IPS DF 19.7 (cell line): ENCODE measurements around the gene CYSRT1.
"Not testable (repeated sequence)": the region's sequence is repeated elsewhere in the genome, so short reads cannot be mapped to it uniquely, and the experiment has no call there.

Experiments
- DNase-seq: peaks from one replicate; pipeline ENCODE4 v3.0.0-alpha.2; 2013; ENCODE audit warnings: low read depth, low spot score

Gene CYSRT1

DNA sequence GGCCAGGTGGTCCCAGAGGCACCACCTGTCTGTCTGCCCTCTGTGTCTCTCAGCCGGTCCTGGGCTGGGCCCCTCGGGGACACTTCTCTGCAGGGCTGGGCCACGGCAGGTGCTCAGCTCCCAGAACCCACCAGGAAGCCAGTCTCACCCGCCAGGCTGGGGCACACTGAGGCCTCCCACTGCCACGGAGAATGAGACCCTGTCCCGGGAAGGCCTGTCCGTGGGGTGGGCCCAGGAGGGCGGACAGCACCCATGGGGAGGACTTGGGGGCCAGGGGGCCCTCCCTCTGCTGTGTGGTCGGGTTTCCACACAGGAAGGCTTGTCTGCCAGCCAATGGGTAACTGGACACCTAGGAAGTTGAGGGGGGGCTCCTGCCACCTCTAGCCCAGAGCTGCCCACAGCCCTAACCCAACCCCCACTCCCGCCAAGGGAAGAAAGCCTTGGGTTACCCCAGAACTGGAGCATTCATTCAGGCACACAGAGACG is 12.0 kb downstream of the CYSRT1 start:
- no peak for DNase-seq

DNA sequence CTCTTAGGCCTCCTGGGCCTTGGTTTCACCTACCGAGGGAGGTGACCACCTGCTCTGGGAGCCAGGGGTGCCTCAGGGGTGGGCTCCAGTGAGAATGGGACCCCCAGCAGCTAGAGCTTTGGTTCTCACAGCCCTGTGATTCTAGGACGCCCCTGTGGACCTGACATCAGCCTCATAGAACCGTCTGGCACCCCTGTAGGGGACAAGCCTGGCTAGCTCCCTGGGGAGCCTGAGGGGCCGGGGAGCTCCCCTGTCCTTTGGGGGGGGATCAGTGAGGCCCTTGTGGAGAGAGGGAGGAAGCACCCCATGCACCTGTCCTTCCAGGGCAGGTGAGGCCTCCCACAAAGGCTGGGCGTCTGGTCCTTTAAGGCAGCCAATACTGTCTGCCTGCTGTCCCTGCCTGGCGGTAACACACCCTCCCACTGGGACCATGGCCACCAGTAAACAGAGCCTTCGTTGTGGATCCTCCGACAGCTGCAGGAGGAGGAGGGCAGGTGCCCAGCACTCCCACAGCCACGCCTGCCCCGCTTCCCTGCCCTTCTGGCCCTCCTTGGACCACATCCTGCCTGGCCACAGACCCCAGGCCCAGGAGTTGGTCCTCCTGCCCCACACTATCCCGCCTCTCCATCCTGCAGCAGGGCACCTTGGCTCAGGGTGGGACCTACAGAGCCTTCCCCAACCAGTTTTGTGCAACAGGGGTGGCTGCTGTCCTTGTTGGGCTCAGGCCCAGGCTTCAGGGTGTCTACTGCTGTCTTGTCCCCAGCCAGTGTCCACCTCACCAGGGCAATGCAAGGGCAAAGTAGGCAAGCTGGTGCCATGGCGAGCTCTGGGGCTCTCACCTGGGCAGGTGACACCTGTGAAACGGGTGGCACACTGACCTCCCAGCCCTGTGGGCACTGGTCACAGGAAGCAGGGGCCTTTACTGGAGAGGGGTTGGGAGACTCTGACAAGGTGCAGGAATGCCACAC is 13.1 kb downstream of the CYSRT1 start:
- no peak for DNase-seq

DNA sequence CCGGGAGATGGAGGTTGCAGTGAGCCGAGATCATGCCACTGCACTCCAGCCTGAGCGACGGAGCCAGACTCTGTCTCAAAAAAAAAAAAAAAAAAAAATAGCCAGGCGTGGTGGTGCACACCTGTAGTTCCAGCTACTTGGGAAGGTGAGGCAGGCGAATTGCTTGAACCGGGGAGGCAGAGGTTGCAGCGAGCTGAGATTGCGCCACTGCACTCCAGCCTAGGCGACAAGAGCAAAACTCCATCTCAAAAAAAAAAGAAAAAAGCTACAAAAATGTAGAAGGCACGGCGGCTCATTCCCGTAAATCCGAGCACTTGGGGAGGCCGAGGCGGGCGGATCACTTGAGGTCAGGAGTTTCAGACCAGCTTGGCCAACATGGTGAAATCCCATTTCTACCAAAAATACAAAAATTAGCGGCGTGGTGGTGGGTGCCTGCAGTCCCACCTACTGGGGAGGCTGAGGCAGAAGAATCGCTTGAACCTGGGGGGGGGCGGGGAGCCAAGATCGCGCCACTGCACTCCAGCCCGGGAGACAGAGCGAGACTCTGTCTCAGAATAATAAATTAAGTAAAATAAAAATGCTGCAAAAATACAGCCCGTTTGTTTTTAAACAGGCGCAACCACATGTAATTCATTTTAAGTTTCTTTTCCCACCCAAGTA is 14.7 kb downstream of the CYSRT1 start:
- DNase-seq: not testable (repeated sequence)

DNA sequence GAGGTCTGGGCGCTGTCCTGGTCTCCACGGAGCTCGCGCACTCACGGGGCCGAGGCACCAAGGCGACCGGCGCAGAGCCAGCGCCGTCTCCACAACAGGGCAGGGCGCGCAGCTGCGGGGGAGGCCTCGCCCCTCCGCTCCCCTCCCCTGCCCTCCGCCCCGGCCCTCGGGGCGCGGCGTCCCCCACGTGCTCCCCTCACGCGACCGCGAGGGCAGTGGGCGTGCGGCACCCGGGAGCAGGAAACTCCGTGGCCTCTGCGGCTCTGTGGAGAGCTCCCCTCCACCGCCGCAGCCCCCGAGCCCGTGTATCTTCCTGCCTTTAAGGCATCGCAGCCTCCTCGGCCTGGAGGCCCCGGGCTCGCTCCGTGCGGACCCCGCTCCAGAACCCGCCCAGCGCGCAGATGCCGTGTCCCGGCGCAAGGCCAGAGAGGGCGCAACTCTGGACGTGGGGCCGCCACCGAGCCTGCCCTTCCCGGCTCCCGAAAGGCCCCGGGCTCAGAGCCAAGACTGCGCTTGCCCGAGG is 15.4 kb downstream of the CYSRT1 start:
- DNase-seq: no peak

DNA sequence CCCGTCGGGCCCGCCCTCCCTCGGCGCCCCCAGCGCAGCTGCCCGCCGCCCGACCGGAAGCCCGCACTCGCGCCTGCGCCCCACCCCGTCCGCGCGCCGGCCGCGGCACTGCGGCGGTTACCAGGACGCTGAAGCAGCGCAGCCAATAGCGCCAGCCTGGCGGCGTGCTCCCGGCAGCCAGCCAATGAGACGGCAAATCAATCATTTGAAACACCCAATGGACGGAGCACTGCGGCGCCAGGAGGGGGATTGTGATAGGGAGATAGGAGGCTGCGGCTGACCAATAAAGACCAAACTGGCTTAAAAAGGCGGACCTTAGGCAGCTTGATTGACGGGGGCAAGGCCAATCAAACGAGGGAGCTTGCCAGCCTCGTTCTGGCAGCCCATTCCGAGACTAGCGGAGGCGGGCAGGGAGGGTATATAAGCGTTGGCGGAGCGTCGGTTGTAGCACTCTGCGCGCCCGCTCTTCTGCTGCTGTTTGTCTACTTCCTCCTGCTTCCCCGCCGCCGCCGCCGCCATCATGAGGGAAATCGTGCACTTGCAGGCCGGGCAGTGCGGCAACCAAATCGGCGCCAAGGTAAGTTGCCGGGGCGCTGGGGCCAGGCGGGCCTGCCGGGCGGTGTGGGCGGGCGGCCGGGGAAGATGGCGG is 16.0 kb downstream of the CYSRT1 start, which contains the start of gene TUBB4B:
Gene TUBB4B (plus strand): TSS at position 447 of the 649 bp plus-strand sequence. CDS start 74 bp downstream, at position 521.
- peak; percentile 100 for DNase-seq

DNA sequence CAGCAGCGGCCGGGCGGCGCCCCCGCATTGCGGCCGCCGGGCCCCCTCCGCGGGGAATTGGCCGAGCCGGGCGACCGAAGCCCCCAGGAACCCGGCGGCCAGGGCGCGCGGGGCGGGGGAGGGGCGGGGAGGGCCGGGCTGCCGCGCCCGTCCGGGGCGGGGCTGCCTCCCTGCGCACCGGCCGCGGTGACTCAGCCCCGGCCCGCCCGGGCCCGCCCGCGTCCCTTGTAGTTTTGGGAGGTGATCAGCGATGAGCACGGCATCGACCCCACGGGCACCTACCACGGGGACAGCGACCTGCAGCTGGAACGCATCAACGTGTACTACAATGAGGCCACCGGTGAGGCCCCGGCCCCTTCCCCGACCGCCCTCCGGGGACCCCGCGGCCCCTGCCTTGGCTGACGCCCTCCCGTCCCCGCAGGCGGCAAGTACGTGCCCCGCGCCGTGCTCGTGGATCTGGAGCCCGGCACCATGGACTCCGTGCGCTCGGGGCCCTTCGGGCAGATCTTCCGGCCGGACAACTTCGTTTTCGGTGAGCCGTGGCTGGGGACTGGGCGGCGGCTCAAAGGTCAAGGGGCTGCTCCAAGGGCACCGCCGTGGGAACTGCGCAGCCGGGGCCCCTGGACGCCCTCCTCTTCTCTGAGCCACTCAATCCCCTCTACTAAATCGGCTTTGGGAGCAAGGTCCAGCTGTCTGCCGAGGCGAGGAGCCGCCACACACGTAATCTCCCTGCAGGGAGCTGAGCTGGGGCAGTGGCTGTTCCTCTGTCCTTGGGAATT is 16.7 kb downstream of the CYSRT1 start:
- DNase-seq: no peak

DNA sequence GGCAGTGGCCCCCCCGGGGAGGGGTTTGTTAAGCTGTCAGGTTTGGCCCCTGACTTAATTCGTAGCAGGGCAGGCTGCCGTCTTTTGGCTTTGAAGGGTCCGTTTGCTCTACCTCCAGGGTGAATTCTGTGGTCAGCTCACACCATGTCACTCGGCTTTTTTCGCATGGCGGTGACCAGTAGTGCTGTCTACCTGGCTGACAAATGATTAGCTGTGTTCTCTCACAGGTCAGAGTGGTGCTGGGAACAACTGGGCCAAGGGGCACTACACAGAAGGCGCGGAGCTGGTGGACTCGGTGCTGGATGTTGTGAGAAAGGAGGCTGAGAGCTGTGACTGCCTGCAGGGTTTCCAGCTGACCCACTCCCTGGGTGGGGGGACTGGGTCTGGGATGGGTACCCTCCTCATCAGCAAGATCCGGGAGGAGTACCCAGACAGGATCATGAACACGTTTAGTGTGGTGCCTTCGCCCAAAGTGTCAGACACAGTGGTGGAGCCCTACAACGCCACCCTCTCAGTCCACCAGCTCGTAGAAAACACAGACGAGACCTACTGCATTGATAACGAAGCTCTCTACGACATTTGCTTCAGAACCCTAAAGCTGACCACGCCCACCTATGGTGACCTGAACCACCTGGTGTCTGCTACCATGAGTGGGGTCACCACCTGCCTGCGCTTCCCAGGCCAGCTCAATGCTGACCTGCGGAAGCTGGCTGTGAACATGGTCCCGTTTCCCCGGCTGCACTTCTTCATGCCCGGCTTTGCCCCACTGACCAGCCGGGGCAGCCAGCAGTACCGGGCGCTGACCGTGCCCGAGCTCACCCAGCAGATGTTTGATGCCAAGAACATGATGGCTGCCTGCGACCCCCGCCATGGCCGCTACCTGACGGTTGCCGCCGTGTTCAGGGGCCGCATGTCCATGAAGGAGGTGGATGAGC is 17.6 kb downstream of the CYSRT1 start:
- no peak for DNase-seq

DNA sequence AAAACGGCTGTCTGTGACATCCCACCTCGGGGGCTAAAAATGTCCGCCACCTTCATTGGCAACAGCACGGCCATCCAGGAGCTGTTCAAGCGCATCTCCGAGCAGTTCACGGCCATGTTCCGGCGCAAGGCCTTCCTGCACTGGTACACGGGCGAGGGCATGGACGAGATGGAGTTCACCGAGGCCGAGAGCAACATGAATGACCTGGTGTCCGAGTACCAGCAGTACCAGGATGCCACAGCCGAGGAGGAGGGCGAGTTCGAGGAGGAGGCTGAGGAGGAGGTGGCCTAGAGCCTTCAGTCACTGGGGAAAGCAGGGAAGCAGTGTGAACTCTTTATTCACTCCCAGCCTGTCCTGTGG is 18.3 kb downstream of the CYSRT1 start:
- DNase-seq: not testable (repeated sequence)

DNA sequence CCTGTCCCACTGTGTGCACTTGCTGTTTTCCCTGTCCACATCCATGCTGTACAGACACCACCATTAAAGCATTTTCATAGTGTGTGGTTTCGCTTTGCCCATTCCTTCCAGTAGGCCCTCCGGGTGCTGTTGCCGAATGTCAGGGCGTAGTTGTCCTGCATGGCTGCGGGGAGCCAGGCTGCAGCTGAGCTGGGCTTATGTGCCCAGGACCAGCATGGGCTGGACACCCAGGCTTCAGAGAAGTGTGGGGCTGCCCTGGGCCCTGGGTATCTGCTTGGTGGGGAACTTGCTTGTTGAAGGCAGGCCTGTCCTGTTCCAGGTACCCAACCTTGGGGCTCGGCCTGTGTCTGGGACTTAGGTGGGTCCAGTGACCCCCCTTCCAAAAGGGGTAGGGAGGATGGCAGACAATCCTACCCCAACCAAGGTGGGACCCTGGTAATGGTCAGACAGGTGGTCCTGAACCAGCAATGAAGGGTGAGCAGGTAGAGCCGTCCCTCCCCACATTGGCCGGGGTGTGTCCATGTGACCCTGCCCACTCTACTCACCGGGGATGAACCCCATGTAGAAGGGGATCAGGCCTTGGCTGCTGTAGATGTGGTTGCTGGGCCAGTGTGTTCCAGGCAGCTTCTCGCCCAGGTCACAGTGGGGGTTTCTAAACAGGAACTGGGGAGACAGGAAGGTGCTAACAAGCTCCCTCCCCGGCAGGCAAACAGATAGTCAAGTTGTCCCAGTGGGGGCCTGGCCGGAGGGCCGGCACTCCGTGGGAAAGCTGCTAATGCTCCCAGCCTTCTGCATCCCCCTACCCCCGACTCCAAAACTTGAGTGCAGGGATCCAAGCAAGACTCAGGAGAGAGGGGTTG is 18.9 kb downstream of the CYSRT1 start:
- DNase-seq: no peak

DNA sequence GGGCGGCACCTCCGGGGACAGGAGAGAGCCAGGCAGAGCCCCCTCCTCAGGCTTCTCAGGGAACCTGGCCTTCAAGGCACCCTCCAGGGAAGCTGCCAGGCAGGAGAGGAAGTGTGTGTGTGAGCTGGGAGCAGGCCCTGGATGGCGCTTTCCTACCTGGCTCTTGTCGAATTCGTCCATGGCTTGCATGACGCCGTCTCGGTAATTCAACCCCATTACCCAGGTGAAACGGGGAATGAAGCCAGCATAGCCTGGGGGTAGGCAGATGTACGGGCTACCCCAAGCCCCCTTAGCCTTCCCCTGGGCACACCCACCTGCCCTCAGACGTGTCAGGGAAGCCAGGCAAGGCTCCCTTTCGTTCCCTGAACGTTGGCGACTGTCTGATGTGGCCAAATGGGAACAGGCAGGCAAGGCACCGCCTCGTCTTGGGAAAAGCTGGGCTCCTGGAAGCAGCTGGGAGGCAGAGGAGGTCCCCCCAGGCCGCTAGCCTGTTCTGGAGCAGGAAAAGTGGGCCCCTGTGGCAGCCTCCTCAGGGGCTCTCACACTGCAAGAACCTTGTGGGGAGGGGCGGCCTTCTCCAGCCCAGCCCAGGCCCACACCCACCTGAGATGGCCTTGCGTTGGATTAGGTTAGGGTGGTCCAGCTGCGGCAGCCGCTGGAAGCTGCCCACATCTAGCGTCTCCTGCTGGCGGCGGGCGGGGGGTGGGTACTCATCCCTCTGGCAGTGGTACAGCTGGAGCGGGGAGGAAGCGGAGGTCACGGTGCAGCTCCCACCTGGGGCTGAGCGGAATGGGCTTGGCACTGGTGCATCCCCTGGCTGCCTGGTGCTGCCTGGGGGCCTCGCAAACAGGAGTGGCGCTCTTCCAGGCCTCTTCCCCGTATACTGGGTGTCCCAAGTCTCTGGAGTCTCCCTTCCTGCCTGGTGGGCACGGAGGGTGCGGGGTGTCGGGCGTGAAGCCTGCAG is 19.8 kb downstream of the CYSRT1 start:
- no peak for DNase-seq

DNA sequence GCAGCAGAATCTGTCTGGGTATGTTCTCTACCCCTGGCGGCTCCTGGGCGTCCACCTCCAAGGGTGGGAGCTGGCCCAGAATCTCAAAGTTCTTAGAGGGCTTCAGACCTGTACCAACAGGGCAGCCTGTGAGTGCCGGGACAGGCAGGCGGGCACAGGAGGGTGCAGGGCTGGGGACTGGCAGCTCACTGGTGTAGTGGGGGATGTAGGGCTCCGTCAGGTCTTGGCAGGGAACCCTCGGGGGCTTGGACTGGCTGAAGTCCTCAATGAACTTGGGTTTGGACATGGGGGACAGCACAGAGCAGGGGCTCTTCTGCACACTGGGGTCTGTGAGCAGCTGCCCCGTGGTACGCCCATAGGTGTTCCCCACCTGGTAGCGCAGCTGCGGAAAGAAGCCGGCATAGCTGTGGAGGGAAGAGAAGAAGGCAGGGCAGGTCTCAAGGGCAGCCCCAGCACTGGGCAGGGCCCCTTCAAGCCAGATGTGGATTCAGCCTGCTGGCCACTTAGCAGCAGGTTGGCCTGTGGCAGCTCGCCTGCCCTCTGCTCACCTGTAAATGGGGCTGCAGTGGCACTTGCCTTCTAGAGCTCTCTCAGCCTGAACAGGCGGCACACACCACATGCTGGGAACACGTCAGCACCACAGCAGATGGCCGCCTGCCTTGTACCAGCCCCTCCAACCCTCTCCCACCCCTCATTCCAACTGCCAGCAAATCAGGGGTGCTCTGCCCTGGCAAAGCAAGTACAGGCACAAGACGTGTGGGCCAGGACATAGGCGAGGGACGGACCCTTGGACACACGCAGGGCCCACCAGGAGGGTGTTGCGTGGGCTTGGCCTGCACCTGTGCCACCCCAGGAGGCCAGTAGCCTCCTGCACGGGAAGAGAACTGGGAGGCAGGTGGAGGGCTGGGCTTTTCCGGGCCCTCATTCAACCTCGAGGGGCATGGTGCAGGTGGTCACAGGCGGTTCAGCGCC is 20.8 kb downstream of the CYSRT1 start:
- no peak for DNase-seq

DNA sequence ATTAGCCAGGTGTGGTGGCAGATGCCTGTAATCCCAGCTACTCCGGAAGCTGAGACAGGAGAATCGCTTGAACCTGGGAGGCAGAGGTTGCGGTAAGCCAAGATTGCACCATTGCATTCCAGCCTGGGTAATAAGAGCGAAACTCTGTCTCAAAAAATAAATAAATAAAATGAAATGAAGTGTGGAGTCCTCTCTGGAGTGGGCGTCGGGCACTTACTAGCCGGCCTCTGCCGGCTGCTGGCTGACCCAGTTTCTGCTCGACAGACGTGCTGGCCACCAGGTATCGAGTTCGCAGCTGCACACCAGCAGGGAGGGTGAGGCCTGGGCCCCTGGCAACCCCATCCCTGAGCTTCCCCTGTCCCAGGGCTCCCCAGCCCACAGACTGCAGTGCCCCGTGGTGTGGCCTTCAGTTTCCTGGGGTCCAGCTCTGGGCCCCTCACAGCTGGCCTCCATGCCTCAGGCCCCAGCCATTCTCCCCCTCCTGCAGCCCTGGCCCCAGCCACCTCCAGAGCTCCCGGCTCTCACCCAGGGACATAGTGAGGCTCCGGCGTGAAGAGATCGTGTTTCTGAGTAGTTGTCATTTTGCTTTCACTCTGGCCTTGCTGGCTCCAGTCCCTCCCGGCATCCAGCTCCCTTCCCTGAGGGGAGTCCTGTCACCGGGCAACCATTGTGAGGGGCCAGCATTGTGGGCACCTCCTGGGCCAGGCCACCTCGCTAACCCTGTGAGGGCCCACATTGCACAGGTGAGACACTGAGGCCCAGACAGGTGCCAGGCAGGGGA is 22.4 kb downstream of the CYSRT1 start:
- DNase-seq: no peak

DNA sequence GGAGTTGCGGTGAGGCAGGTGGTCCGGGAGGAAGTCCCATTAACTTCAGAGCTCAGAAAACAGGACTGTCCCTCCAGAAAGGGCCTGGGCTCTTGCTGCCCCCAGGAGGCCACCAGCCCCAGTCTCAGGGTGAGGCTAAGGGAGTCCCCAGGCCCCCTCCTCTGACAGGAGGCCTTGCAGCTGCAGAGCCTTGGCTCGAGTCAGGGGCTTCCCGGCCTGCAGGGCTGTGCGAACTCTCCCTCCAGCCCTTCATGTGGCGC is 22.9 kb downstream of the CYSRT1 start:
- no peak for DNase-seq

DNA sequence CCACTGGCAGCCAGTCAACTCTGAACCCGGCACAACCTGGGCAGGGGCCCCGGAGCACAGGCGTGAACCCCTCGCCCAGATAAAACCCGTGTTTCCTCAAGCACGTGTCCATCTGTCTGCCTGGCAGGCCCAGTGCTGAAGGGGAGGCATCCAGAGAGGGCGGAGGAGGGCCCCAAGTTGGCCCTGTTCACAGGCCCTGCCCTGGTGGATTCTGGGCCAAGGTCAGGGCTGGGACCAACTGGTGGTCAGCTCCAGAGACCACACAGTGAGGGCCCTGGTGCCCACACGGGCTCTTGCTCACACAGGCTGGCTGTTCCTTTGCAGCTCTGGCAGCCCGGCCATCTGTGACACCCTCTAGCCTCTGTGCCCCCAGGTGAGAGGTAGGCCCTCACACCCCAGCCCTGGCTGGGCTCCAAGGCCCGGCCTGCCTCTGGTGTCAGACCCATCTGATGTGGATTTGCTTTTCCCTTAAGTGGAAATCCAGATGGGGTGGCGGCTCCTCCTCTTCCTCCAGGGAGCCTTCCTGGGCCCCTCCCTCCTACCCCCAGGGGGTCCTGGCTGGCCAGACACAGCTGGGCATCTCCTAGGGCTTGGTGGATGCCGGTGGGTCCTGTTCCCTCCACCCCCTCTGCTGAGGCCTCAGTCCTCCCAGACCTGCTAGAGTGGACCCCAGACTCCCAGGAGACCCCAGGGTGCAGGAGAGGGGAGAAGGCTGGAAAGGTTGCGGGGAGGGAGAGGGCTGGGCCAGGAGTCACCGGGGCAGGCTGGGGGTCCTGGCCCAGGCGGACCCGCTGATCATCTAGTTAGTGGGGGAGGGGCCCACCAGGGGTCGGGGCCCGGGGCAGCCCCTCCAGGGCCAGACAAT is 25.6 kb downstream of the CYSRT1 start:
- DNase-seq: no peak

DNA sequence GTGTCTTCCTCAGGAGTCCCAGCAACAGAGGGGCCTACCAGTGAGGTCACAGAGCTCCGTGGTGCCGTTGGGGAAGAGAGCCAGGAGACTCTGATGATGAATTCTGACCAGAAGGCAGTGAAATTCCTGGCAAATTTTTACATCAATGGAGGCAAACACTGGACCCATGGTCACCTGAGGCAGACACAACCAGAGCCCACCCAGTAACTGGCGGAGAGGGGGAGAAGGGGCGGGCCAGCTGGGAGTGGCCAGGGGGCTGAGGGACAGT is 26.2 kb downstream of the CYSRT1 start, which contains the start of gene STPG3:
Gene STPG3 (plus strand): TSS at position 93 of the 268 bp plus-strand sequence. CDS start 1 bp downstream, at position 94.
- no peak for DNase-seq
